PC-3 (cell line): ENCODE measurements around the gene NAA40. TPM values are rescaled to one million over a fixed set of nuclear protein-coding genes. Genes with fewer than 3 reads are reported as not detected.
A peak's percentile ranks its signal among the peaks of the same experiment; 100 is the strongest.

Experiments used
- ATAC-seq: fragments of 200-7000 bp; cut with Tn5 transposase; 2 replicates; pipeline ENCODE4 v1.9.1; 2020; ENCODE audit warnings: mild to moderate bottlenecking, moderate library complexity
- BruUV-seq: library from RNA; stranded (reverse); fragments of 400-500 nt; replicated peaks from 2 replicates; lab custom pipeline; 2021; lab: Mats Ljungman, UMichigan
- CTCF ChIA-PET: fragments of 300-600 bp; sonication (Branson Sonifier 250); formaldehyde crosslinking; loops from one replicate; lab custom pipeline; 2022; ENCODE audit warnings: antibody characterized with exemption; lab: Charles Lee
- POLR2A ChIA-PET: fragments of 300-600 bp; sonication (Branson Sonifier 250); formaldehyde crosslinking; loops from one replicate; lab custom pipeline; 2022; ENCODE audit warnings: antibody characterized with exemption; ENCODE audit not compliant: unreplicated experiment; lab: Charles Lee
- DNase-seq: peaks from one replicate; pipeline ENCODE4 v3.0.0-alpha.2; 2015
- H2AFZ ChIP-seq: fragments of 300-600 bp; sonication (generic); 2 replicates; pipeline ENCODE4 v1.6.0; 2016; ENCODE audit warnings: antibody characterized with exemption, low read length
- H3F3A ChIP-seq: fragments of 300-600 bp; sonication (generic); one replicate; pipeline ENCODE4 v1.6.0; 2017; ENCODE audit warnings: antibody characterized with exemption, low read length, control low read depth, mild to moderate bottlenecking; ENCODE audit not compliant: unreplicated experiment
- H3K27ac ChIP-seq: fragments of 300-600 bp; sonication (generic); 2 replicates; pipeline ENCODE4 v1.5.1; 2016; ENCODE audit warnings: mild to moderate bottlenecking, low read length
- H3K27me3 ChIP-seq: fragments of 300-600 bp; sonication (generic); 2 replicates; pipeline ENCODE4 v1.6.1; 2016; ENCODE audit warnings: low read length, mixed read lengths
- H3K36me3 ChIP-seq: fragments of 300-600 bp; sonication (generic); 2 replicates; pipeline ENCODE4 v1.6.1; 2016; ENCODE audit warnings: low read depth, mixed run types, low read length, mixed read lengths
- H3K4me1 ChIP-seq: fragments of 300-600 bp; sonication (generic); 2 replicates; pipeline ENCODE4 v1.5.1; 2016; ENCODE audit warnings: low read length; ENCODE audit not compliant: insufficient read depth
- H3K4me2 ChIP-seq: fragments of 300-600 bp; sonication (generic); 2 replicates; pipeline ENCODE4 v1.6.0; 2016; ENCODE audit warnings: low read length
- H3K4me3 ChIP-seq: fragments of 300-600 bp; sonication (generic); 2 replicates; pipeline ENCODE4 v1.5.1; 2016; ENCODE audit warnings: mild to moderate bottlenecking, low read length, mixed read lengths
- H3K79me2 ChIP-seq: fragments of 300-600 bp; sonication (generic); 2 replicates; pipeline ENCODE4 v1.6.1; 2017; ENCODE audit warnings: low read length, mixed read lengths
- H3K9ac ChIP-seq: fragments of 300-600 bp; sonication (generic); 2 replicates; pipeline ENCODE4 v1.6.0; 2016; ENCODE audit warnings: mild to moderate bottlenecking, low read length
- H3K9me2 ChIP-seq: fragments of 300-600 bp; sonication (generic); replicated peaks from 2 replicates; pipeline ENCODE4 v1.6.1; 2016; ENCODE audit warnings: mixed run types, low read length, mixed read lengths
- H3K9me3 ChIP-seq: fragments of 300-600 bp; sonication (generic); 2 replicates; pipeline ENCODE4 v1.6.1; 2016; ENCODE audit warnings: low read length, mixed read lengths
- H4K20me1 ChIP-seq: fragments of 300-600 bp; sonication (generic); 2 replicates; pipeline ENCODE4 v1.6.1; 2016; ENCODE audit warnings: low read length, mixed read lengths
- EZH2 ChIP-seq: fragments of 300-600 bp; sonication (generic); IDR thresholded peaks from one replicate; pipeline ENCODE4 v1.6.1; 2017; ENCODE audit warnings: antibody characterized with exemption, mild to moderate bottlenecking, low read length; ENCODE audit not compliant: unreplicated experiment
- EZH2phosphoT487 ChIP-seq: fragments of 300-600 bp; sonication (generic); IDR thresholded peaks from 2 replicates; pipeline ENCODE4 v1.6.1; 2018; ENCODE audit warnings: mild to moderate bottlenecking, antibody characterized with exemption, low read length, borderline replicate concordance
- intact Hi-C: fragments of 100-400 bp; cut with micrococcal nuclease; formaldehyde crosslinking; loops from 2 replicates; pipeline ENCODE4 v1.9.0; 2023
- total RNA-seq: library from RNA; depleted of rRNA; stranded (reverse); fragments of >200 nt; gene quantifications from 2 replicates; pipeline ENCODE4 v1.2.3, GENCODE V29; 2014
- TF ChIP-seq, protein P1 (sequence below): fragments of 300-600 bp; sonication (generic); conservative IDR thresholded peaks from 2 replicates; pipeline ENCODE4 v1.5.1; 2017; ENCODE audit warnings: antibody characterized with exemption, low read depth, mild to moderate bottlenecking, low read length

Gene NAA40
- total RNA-seq, 1 experiment from 2014 or later = 20.9 TPM

- no TSS peak for BruUV-seq
- intact Hi-C loops = no loop called here
Measured at GRCh38 chr11:63915961-63916836, 22.6 kb upstream of the NAA40 start.

DNA sequence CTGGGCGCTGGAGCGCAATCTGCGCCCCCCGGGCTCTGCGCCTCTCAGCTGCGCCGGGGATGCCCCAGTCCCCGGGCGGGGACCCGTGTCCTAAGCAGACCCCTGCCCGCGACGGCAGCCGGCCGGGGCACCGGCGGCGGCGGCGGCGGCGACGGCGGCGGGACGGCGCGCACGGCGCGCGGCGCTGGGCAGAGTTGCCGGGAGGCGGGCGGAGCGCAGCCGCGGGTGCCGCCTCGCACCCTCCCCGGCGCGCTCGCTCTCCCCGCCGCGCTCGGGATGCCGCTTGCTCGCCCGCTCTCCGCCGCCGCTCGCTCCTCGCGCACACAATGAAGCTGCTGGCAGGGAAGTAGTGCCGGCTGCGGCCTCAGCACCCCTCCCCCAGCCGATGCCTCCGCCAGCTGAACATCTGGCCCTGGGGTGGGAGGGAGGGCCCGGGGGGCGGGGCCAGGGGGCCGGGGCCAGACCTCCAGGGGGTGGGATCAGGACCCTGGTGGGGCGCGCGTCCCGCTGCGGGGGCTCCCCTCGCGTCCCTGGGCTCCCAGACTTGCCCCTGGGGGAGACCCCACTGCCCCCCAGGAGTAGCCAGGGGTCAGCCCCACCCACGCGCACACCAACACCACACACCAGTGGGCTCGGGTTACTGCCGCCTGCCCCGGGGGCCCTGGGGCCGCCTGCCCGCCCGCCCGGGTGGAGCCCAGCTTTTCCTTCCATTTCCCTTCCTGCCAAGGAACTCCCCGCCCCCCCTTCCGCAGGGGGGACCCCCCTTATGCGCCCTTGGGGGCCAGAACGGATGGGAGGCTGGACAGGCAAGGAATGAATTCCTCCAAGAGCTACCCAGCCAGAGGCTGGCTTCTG is 21.7 kb upstream of the NAA40 start, which contains the start of gene RCOR2:
Gene RCOR2, minus strand, starts transcription at position 328 of the 855 bp plus-strand sequence. CDS start 708 bp downstream, outside the sequence.
- no peak within 1 kb of the TSS for H3K27ac ChIP-seq

More at GRCh38 chr11:63915961-63916836, 22.6 kb upstream of the NAA40 start:
- Histone ChIP-seq H3K27ac (no peak overlapping the region), H3K4me1 (peaks cover 15% of the 10 kb centered on the region), H3F3A (no peaks in the 10 kb centered on the region), H3K27me3 (no peaks in the 10 kb centered on the region; the same call in 1 of the 2 replicates), H3K9me2 (no peaks in the 10 kb centered on the region), H3K4me2 (peak overlapping the region; percentile 89), H3K36me3 (no peaks in the 10 kb centered on the region), H3K4me3 (peak overlapping the region; percentile 66), H2AFZ (peak overlapping the region; percentile 56), H3K9ac (no peak overlapping the region), H4K20me1 (no peaks in the 10 kb centered on the region), H3K9me3 (no peaks in the 10 kb centered on the region), H3K79me2 (no peaks in the 10 kb centered on the region)
- TF ChIP-seq, protein P1, sequence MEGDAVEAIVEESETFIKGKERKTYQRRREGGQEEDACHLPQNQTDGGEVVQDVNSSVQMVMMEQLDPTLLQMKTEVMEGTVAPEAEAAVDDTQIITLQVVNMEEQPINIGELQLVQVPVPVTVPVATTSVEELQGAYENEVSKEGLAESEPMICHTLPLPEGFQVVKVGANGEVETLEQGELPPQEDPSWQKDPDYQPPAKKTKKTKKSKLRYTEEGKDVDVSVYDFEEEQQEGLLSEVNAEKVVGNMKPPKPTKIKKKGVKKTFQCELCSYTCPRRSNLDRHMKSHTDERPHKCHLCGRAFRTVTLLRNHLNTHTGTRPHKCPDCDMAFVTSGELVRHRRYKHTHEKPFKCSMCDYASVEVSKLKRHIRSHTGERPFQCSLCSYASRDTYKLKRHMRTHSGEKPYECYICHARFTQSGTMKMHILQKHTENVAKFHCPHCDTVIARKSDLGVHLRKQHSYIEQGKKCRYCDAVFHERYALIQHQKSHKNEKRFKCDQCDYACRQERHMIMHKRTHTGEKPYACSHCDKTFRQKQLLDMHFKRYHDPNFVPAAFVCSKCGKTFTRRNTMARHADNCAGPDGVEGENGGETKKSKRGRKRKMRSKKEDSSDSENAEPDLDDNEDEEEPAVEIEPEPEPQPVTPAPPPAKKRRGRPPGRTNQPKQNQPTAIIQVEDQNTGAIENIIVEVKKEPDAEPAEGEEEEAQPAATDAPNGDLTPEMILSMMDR = peak; percentile 60
- TF ChIP-seq EZH2phosphoT487 (no peak), EZH2 (no peak)
- ChIA-PET CTCF (interaction anchor here (1.3 to 1.4 kb wide), 2 partner anchors 18 to 78 kb away, joined by 3 to 8 read pairs; no protein-coding TSS in a partner anchor), POLR2A (no interaction called here)
- peak; percentile 23 for DNase-seq
- peak; percentile 25 for ATAC-seq

More for the DNA sequence above, 21.7 kb upstream of the NAA40 start, which contains the start of gene RCOR2:
- ChIA-PET CTCF (interaction anchor here (0.6 to 1.4 kb wide), 4 partner anchors 17 to 171 kb away, joined by 3 to 8 read pairs (median 4); no protein-coding TSS in a partner anchor), POLR2A (no interaction called here)
- Histone ChIP-seq H3K9me3 (no peaks in the 10 kb centered on the region), H3K9me2 (no peaks in the 10 kb centered on the region), H2AFZ (peak within 1 kb of the TSS; percentile 71), H3F3A (no peaks in the 10 kb centered on the region), H3K27me3 (no peaks in the 10 kb centered on the region; the same call in 1 of the 2 replicates), H4K20me1 (no peaks in the 10 kb centered on the region), H3K4me2 (peak within 1 kb of the TSS; percentile 91), H3K9ac (no peak within 1 kb of the TSS), H3K36me3 (no peaks in the 10 kb centered on the region), H3K4me1 (peaks cover 15% of the 10 kb centered on the region), H3K4me3 (peak within 1 kb of the TSS; percentile 66), H3K79me2 (no peaks in the 10 kb centered on the region)
- intact Hi-C loops = no loop called here
- DNase-seq (peak; percentile 68), ATAC-seq (peak; percentile 55)
- TF ChIP-seq EZH2 (no peak), EZH2phosphoT487 (no peak)
- TF ChIP-seq, protein P1 = no peak
- BruUV-seq = no TSS peak
